ENCODE results near the gene TULP1.

TULP1 gene

DNA sequence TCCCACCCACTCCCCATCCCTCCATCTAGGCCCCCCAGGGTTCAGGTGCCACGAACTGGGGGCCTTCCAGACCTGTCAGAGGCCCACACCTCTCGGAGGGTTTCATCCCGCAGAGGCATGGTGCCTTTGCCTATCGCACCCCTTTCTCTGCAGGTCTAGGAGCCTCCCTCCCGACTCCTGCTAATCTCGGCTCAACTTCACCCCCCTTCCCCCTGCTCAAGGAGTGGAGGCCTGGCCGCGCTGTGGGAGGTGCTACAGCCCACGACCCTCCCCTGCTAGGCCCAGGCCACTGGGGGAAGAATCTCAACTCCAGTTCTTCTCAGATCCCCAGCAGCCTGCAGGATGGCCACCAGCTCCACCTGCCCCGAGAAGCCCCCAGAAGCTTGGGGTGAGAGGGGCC lies at the start of gene TULP1:
TSS of gene TULP1 (minus strand) at position 157 of the 400 bp plus-strand sequence. CDS start at position 119, 38 bp downstream.
- DNase-seq (ENCODE audit: low read depth), result no peak
- TF ChIP-seq, protein P1, sequence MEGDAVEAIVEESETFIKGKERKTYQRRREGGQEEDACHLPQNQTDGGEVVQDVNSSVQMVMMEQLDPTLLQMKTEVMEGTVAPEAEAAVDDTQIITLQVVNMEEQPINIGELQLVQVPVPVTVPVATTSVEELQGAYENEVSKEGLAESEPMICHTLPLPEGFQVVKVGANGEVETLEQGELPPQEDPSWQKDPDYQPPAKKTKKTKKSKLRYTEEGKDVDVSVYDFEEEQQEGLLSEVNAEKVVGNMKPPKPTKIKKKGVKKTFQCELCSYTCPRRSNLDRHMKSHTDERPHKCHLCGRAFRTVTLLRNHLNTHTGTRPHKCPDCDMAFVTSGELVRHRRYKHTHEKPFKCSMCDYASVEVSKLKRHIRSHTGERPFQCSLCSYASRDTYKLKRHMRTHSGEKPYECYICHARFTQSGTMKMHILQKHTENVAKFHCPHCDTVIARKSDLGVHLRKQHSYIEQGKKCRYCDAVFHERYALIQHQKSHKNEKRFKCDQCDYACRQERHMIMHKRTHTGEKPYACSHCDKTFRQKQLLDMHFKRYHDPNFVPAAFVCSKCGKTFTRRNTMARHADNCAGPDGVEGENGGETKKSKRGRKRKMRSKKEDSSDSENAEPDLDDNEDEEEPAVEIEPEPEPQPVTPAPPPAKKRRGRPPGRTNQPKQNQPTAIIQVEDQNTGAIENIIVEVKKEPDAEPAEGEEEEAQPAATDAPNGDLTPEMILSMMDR (conservative IDR thresholded peaks at IDR 0.05; ENCODE audit: control insufficient read depth, insufficient read depth, low read depth, low read length), result no peak
- no peak within 1 kb of the TSS for H3K4me3 ChIP-seq (ENCODE audit: control insufficient read depth, low read depth, low read length)

DNA sequence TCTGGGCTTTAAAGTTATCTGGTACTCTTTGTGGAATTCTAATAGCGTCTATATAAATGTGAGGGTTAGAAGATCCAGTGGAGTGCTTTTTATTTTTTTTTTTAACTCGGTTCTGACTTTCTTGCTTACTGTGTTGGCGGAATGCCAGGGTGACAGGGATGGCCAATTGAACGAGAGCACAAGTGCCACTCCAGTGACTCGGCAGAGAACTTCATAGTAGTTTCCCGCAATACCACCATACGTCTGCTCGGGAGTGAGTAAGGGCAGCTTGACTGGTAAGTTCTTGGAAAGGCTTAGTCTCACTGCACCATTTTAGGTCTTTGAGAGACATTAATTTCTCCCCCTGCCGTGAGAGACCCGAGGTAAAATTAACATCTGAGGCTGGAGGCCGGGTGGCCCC lies 49.4 kb upstream of the TULP1 start:
- TF ChIP-seq, protein P1 (conservative IDR thresholded peaks at IDR 0.05; ENCODE audit: control insufficient read depth, insufficient read depth, low read depth, low read length), result no peak
- peak; percentile 34 for DNase-seq (ENCODE audit: low read depth)
- no peak overlapping the region for H3K4me3 ChIP-seq (ENCODE audit: control insufficient read depth, low read depth, low read length)

DNA sequence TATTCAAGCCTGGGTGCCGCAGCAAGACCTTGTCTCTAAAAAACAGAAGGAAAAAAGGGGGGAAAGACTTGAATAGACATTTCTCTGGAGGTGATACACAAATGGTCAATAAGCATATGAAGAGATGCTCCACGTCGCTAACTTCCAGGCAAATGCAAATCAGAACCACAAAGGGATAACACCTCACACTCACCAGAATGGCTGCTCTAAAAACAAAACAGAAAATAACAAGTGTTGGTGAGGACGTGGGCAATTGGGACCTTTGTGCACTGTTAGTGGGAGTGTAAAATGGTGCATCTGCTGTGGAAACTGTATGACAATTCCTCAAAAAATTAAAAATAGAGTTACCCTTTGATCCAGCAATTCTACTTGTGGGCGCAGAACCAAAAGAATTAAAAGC lies 48.4 kb upstream of the TULP1 start:
- TF ChIP-seq, protein P1 (conservative IDR thresholded peaks at IDR 0.05; ENCODE audit: control insufficient read depth, insufficient read depth, low read depth, low read length), result no peak
- DNase-seq (ENCODE audit: low read depth), result no peak
- no peak overlapping the region for H3K4me3 ChIP-seq (ENCODE audit: control insufficient read depth, low read depth, low read length)

DNA sequence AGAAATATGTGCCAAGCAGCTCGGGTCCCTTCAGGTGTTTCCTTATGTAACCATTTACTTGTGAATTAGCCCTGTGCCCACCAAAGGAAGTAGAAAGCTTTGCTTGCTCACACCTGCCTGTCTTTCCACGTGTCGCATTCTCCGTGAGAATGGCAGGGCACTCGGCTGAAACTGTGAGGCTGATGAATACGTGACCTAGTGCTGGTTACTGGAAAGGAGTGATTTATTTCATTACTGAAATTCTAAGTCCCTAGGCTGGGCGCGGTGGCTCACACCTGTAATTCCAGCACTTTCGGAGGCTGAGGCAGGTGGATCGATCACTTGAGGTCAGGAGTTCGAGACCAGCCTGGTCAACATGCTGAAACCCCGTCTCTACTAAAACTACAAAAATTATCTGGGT lies 45.9 kb upstream of the TULP1 start:
- TF ChIP-seq, protein P1 (conservative IDR thresholded peaks at IDR 0.05; ENCODE audit: control insufficient read depth, insufficient read depth, low read depth, low read length), result no peak
- H3K4me3 ChIP-seq (ENCODE audit: control insufficient read depth, low read depth, low read length), result no peak overlapping the region
- no peak for DNase-seq (ENCODE audit: low read depth)

DNA sequence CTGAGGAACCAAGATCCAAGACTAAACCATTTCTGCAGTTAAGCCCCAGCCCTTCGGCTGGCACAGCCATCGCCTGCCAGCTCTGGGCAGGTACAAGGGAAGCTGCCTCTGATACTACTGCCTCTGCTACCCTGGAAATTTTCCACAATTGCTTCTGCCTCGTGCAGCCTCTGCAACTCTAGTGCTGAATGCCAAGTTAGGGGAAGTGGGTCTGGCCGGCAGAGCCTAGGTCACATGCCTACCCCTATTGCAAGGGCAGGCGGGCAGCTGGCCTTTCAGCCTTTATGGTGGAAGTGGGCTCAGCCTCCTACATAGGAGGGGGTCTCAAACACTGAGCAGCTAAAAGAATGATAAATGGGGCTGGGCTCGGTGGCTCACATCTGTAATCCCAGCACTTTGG lies 44.5 kb upstream of the TULP1 start:
- DNase-seq (ENCODE audit: low read depth), result no peak
- H3K4me3 ChIP-seq (ENCODE audit: control insufficient read depth, low read depth, low read length), result no peak overlapping the region
- TF ChIP-seq, protein P1 (conservative IDR thresholded peaks at IDR 0.05; ENCODE audit: control insufficient read depth, insufficient read depth, low read depth, low read length), result no peak

DNA sequence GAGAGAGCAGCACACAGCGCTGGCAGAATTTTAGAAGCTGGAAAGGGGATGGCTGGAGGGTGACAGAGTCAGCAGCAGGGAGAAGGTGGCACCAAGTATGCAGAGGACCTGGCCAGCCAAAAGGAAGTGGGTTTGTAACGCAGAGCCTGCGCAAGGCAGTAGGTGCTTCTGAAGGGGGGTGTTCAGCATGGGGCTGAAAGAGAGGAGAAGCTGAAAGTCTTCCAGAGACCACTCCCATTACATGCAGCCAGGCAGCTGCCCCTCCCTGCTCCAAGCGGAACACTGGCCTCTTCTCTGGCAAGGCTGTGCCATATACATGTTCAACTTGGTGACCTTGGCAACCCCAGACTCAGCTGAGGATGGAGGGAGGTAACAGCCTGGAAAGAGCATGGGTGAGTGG lies 42.1 kb upstream of the TULP1 start:
- DNase-seq (ENCODE audit: low read depth), result no peak
- H3K4me3 ChIP-seq (ENCODE audit: control insufficient read depth, low read depth, low read length), result no peak overlapping the region
- TF ChIP-seq, protein P1 (conservative IDR thresholded peaks at IDR 0.05; ENCODE audit: control insufficient read depth, insufficient read depth, low read depth, low read length), result no peak

DNA sequence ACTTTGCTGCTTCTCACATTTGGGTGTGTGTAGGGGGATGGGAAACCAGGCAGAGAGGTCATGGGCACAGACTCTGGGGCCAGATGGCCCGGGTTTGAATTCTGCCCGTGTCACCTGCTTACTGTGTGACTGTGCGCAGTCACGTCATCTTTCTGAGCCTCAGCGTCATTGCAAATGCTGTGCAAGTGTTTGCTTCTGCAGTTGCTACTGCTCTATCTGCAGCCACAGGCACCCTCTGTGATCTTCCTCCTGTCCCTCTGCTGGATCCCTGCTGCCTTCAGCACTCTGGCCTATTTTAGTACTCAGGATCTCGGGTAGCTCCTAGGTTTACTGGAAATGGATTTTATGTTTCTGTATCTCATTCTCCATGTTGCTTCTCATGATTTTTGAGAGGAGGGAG lies 40.6 kb upstream of the TULP1 start:
- TF ChIP-seq, protein P1 (conservative IDR thresholded peaks at IDR 0.05; ENCODE audit: control insufficient read depth, insufficient read depth, low read depth, low read length), result no peak
- no peak overlapping the region for H3K4me3 ChIP-seq (ENCODE audit: control insufficient read depth, low read depth, low read length)
- DNase-seq (ENCODE audit: low read depth), result no peak

Measured in fibroblast of mammary gland (primary cell).